Stomach smooth muscle (tissue), 2 donors: ENCODE results near the gene DZIP1.
"Not testable (repeated sequence)": the region's sequence is repeated elsewhere in the genome, so short reads cannot be mapped to it uniquely, and the experiment has no call there.

Experiments used
- H3K27ac ChIP-seq: one replicate; pipeline ENCODE4 v1.7.0; 2013; ENCODE audit warnings: mild to moderate bottlenecking, low read length, inconsistent platforms
- H3K27me3 ChIP-seq, 2 donors: one replicate each; pipeline ENCODE4 v1.7.0; 2013; ENCODE audit warnings: low read length in 2 of 2; ENCODE audit not compliant: insufficient read depth in 2 of 2, control insufficient read depth in 1 of 2
- H3K36me3 ChIP-seq, 2 donors: one replicate each; pipeline ENCODE4 v1.7.0; 2013; ENCODE audit warnings: low read length in 2 of 2; ENCODE audit not compliant: control insufficient read depth in 2 of 2, insufficient read depth in 2 of 2
- H3K4me1 ChIP-seq: one replicate; pipeline ENCODE4 v1.7.0; 2013; ENCODE audit warnings: low read length; ENCODE audit not compliant: control insufficient read depth, insufficient read depth
- H3K4me3 ChIP-seq, 2 donors: one replicate each; pipeline ENCODE4 v1.7.0; 2013; ENCODE audit warnings: low read length in 2 of 2
- H3K9ac ChIP-seq, 2 donors: one replicate each; pipeline ENCODE4 v1.7.0; 2013; ENCODE audit warnings: low read length in 2 of 2, mild to moderate bottlenecking in 1 of 2
- H3K9me3 ChIP-seq, 2 donors: one replicate each; pipeline ENCODE4 v1.7.0; 2013; ENCODE audit warnings: low read length in 2 of 2; ENCODE audit not compliant: control insufficient read depth in 2 of 2
- donor health status: healthy.
- donor health status: Pancreatic carcinoma.

The DZIP1 gene, protein sequence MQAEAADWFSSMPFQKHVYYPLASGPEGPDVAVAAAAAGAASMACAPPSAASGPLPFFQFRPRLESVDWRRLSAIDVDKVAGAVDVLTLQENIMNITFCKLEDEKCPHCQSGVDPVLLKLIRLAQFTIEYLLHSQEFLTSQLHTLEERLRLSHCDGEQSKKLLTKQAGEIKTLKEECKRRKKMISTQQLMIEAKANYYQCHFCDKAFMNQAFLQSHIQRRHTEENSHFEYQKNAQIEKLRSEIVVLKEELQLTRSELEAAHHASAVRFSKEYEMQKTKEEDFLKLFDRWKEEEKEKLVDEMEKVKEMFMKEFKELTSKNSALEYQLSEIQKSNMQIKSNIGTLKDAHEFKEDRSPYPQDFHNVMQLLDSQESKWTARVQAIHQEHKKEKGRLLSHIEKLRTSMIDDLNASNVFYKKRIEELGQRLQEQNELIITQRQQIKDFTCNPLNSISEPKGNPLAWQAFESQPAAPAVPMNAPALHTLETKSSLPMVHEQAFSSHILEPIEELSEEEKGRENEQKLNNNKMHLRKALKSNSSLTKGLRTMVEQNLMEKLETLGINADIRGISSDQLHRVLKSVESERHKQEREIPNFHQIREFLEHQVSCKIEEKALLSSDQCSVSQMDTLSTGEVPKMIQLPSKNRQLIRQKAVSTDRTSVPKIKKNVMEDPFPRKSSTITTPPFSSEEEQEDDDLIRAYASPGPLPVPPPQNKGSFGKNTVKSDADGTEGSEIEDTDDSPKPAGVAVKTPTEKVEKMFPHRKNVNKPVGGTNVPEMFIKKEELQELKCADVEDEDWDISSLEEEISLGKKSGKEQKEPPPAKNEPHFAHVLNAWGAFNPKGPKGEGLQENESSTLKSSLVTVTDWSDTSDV

DNA sequence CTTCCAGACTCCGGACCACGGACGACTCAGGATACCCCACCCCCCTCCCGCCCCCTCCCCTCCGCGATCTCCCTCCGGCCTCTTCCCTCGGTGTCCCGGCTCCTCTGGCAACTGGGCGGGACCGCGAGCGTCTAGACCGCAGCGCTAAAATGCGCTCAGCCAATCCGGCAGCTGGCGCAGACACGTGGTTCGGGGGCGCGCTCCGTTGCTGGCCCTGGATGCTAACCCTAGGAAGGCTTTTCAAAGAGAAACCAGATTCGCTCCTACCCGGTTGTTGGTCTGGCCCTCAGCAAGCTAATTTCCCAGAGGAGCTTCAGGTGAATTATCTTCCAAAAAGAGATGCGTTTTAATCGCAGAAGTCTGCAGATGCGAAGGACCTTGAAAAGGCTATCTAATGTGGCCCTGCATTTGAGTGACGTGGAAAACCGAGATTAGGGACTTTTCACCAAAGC lies at the start of gene DZIP1:
TSS of gene DZIP1 (minus strand) at position 106 of the 452 bp plus-strand sequence. CDS start 2,677 bp downstream, outside the sequence.
- Histone ChIP-seq H3K9me3 (no peaks in the 10 kb centered on the region), H3K36me3 (no peaks in the 10 kb centered on the region), H3K27ac (peak within 1 kb of the TSS; percentile 71), H3K4me1 (peaks cover 20% of the 10 kb centered on the region), H3K27me3 (no peaks in the 10 kb centered on the region), H3K4me3 (peak within 1 kb of the TSS; percentile 78 to 81), H3K9ac (peak within 1 kb of the TSS; percentile 73 to 84)

DNA sequence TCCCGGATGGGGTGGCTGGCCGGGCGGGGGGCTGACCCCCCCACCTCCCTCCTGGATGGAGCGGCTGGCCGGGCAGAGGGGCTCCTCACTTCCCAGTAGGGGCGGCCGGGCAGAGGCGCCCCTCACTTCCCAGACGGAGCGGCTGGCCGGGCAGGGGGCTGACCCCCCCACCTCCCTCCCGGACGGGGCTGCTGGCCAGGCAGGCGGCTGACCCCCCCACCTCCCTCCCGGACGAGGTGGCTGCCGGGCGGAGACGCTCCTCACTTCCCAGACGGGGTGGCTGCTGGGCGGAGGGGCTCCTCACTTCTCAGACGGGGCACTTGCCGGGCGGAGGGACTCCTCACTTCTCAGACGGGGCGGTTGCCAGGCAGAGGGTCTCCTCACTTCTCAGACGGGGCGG lies 46.5 kb upstream of the DZIP1 start:
- not testable (repeated sequence) for H3K27me3 ChIP-seq, H3K36me3 ChIP-seq, H3K9me3 ChIP-seq, H3K9ac ChIP-seq, H3K27ac ChIP-seq, H3K4me3 ChIP-seq, H3K4me1 ChIP-seq

DNA sequence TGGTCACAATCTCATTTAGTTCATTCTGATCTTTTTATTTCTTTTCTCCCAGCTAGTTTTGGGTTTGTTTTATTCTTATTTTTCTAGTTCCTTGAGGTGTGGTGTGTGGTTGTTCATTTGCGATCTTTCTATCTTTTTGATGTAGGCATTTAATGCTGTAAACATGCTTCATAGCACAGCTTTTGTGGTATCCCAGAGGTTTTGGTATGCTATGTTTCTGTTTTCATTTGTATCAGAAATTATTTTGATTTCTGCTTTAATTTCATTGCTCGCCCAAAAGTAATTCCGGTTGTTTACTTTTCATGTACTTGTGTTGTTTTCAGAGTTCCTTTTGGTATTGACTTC lies 45.0 kb upstream of the DZIP1 start:
- no peaks in the 10 kb centered on the region for H3K4me1 ChIP-seq
- peaks cover 0 to 3% of the 10 kb centered on the region in 2 donors for H3K9me3 ChIP-seq

DNA sequence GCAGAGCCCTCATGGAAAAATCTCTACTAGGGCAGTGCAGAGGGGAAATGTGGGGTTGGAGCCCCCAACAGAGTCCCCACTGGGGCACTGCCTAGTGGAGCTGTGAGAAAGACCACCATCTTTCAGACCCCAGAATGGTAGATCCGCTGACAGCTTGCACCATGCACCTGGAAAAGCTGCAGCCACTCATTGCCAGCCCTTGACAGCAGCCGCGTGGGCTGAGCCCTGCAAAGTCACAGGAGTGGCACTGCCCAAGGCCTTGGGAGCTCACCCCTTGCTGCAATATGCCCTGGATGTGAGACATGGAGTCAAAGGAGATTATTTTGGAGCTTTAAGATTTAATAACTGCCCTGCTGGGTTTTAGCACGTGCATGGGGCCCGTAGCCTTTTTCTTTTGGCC lies 40.5 kb upstream of the DZIP1 start:
- not testable (repeated sequence) for H3K4me3 ChIP-seq, H3K4me1 ChIP-seq, H3K27me3 ChIP-seq, H3K9me3 ChIP-seq, H3K9ac ChIP-seq, H3K36me3 ChIP-seq, H3K27ac ChIP-seq

More for the DNA sequence above, 45.0 kb upstream of the DZIP1 start:
- no peak overlapping the region for H3K27ac ChIP-seq
- H3K4me3 ChIP-seq, result no peak overlapping the region
- no peaks in the 10 kb centered on the region for H3K27me3 ChIP-seq
- H3K9ac ChIP-seq, result no peak overlapping the region
- no peaks in the 10 kb centered on the region for H3K36me3 ChIP-seq

DNA sequence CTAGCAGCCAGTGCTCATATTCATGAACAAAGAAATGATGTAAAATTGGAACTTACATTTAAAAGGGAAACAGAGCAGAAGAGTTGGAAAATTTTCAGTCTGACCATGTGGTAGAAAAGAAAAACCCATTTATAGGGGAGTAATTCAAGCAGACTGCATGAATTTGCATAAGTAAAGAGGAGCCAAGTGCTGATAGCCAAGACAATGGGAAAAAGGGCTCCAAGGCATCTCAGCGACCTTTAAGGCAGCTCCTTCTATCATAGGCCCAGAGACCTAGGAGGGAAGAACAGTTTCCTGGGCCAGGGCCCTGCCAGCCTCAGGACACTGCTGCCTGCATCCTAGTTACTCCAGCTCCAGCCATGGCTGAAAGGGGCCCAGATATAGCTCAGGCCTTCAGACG lies 39.9 kb upstream of the DZIP1 start:
- Histone ChIP-seq H3K36me3 (no peaks in the 10 kb centered on the region), H3K27me3 (no peaks in the 10 kb centered on the region), H3K9ac (no peak overlapping the region), H3K4me3 (no peak overlapping the region), H3K4me1 (peaks cover under 1% of the 10 kb centered on the region), H3K9me3 (peaks cover 0 to 3% of the 10 kb centered on the region in 2 donors), H3K27ac (no peak overlapping the region)

DNA sequence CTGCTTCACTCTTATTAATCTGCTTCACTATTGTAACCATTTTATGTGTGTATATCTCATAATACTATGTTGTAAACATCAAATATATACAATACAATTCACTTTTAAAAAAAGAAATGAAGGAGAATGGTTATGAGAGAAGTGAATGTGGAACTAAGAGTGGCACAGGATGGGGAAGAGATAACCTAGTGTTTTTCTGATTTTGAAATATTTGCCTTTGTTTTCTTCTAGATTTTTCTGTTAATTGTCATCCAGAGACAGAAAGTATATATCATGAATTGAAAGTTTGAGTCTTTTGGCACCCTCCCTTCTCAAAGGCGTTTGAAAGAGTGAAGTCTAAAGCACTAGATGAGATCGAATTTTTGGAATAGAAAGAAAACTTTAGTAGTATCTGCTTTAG lies 35.2 kb upstream of the DZIP1 start:
- Histone ChIP-seq H3K36me3 (no peaks in the 10 kb centered on the region), H3K9ac (no peak overlapping the region), H3K4me1 (peaks cover 10% of the 10 kb centered on the region), H3K27ac (no peak overlapping the region), H3K27me3 (no peaks in the 10 kb centered on the region), H3K4me3 (no peak overlapping the region), H3K9me3 (peaks cover 0 to 2% of the 10 kb centered on the region in 2 donors)

DNA sequence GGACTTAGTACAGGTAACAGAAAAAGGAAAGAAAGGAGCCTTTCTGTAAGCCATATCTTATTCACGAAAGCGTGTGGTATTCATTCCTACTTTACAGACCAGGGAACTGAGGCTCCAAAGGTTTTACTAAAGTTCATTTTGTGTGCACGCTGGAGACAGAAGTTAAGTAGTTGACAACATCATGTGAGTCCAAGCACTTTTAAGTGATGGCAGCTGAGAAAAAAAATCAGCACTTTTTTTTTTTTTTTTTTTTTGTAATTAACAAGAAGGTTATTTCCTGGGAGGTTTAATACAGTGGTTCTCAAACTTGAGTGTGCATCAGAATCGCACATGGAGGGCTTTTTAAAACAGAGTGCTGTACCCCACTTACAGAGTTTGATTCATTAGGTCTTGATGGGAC lies 34.5 kb upstream of the DZIP1 start:
- peaks cover 10% of the 10 kb centered on the region for H3K4me1 ChIP-seq

DNA sequence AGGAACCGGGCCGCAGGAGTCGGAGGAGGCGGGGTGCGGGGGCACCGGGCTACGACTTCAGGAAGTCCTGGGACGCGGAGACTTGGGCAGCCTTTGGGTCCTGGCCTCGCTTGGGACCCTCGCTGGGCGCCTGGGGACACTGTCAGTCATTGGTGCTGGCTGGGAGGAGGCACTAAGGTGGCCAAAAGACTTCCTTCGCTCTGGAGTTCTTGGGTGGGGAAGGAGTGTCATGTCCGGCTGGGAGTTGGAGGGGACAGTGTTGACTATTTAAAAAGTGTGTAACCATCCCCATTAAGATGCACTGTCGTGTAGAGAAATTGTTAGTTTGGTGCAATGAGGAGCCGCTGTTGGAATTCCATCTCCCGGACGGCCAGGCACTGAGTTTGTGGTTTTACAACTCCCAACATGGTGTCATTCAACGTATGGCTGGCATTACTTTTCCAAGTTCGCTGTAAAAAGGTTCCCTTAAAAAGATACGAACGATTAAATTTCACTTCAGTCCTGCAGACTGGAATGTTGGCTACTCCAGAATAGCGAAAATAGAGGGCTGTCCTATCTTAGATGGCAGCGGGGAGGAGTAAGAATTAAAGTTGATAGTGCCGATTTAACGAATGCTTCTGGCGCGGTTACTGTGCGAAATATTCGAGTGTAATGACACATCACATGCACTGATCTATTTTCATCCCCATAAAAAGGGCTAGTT lies 33.2 kb upstream of the DZIP1 start:
- Histone ChIP-seq H3K9ac (peak overlapping the region; percentile 91 to 93), H3K4me3 (peak overlapping the region; percentile 96), H3K36me3 (no peaks in the 10 kb centered on the region), H3K9me3 (no peaks in the 10 kb centered on the region), H3K27me3 (no peaks in the 10 kb centered on the region), H3K4me1 (peaks cover 10% of the 10 kb centered on the region), H3K27ac (peak overlapping the region; percentile 91)

More for the DNA sequence above, 34.5 kb upstream of the DZIP1 start:
- H3K9ac ChIP-seq, result peak overlapping the region in 1 of 2 donors; percentile 21
- no peaks in the 10 kb centered on the region for H3K9me3 ChIP-seq
- H3K27ac ChIP-seq, result no peak overlapping the region
- H3K4me3 ChIP-seq, result peak overlapping the region; percentile 96
- H3K36me3 ChIP-seq, result no peaks in the 10 kb centered on the region
- no peaks in the 10 kb centered on the region for H3K27me3 ChIP-seq

DNA sequence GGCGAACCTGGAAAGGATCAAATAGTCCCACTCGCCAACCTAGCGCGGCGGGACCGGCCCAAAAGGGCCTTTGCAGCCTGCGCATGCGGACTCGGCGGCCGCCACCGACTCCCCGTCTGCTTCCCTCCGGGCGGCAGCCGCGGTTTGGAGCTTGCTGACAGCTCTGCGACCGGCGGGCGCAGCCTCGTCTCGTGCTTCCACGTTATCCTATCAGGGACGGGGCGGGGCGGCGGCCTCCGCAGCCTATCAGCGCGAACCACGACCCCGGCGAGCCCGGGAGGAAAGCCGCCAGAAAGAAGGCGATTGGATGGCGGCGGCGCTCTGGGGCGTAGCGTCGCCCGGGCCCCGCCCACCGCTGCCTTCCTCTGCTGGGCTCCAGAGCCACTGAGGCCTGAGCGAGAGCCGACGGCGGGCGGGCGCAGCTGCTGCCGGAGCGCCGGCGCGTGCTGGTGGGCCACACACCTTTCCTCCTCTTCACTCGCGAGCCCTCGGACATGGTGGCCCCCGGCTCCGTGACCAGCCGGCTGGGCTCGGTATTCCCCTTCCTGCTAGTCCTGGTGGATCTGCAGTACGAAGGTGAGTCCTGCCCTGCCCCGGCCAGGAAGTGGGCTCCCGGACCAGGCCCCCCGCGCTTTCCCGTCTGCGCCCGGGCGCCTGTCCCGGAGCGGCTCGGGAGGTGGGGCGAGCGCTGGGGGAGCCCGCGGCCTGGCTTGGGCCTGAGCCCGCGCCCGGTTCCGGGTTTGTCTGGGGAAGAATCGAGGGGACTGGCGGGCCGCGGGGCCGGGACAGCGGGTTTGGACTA lies 32.5 kb upstream of the DZIP1 start, which contains the start of gene DNAJC3:
TSS of gene DNAJC3 (plus strand) at position 378 of the 802 bp plus-strand sequence. CDS start at position 495, 117 bp downstream.
- H3K27ac ChIP-seq, result peak within 1 kb of the TSS; percentile 92
- peaks cover under 1% of the 10 kb centered on the region in 2 donors for H3K9me3 ChIP-seq
- H3K36me3 ChIP-seq, result no peaks in the 10 kb centered on the region
- H3K9ac ChIP-seq, result peak within 1 kb of the TSS; percentile 91 to 95
- H3K27me3 ChIP-seq, result no peaks in the 10 kb centered on the region
- peak within 1 kb of the TSS; percentile 96 for H3K4me3 ChIP-seq
- H3K4me1 ChIP-seq, result peaks cover 10% of the 10 kb centered on the region
